Tibial nerve (tissue), 4 donors: ENCODE results near the gene SECISBP2.

ENCODE experiments used
- EP300 ChIP-seq, 2 donors: sonication (generic); formaldehyde crosslinking; IDR thresholded peaks; one replicate each; pipeline ENCODE4 v1.6.1; 2017; ENCODE audit warnings: antibody characterized with exemption in 2 of 2, mild to moderate bottlenecking in 1 of 2
- POLR2A ChIP-seq, 2 donors: fragments of 450-650 bp; IDR thresholded peaks; one replicate each; pipeline ENCODE4 v1.6.1; 2017; ENCODE audit warnings: antibody characterized with exemption in 2 of 2, mild to moderate bottlenecking in 2 of 2, moderate library complexity in 2 of 2
- TF ChIP-seq, protein P1 (sequence below), 5 experiments: fragments of 200-600 bp in 3 of 5; fragments of 450-650 bp in 2 of 5; sonication (generic) in 3 of 5; IDR thresholded peaks; one replicate each; pipeline ENCODE4 v1.5.1; 2016 to 2019; ENCODE audit warnings: antibody characterized with exemption in 5 of 5, mild to moderate bottlenecking in 3 of 5, moderate library complexity in 2 of 5

DNA sequence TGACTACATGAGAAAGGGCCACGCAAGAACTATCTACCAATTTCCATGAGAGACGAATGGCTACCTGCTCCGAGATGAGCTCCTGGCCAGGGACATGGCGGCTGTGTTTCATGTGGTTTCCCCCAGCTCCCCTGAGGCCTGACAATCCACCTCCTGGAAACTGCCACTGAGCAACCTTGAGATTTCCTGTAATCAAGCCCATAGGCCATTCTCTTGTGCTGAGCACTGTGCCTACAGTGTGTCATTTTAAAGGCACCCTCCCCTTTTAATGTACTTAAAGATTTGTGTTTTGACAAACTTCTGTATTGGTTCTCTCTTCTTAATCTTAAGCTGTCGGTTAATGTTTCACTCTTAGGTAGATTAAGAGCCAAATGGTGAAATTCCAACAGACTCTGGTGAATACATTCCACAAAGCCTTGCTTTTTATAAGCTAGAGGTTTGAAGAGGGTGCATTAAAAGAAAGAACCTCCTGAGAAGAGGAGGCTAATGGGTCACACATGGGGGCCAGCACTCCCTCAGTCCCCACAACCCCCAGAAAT, 72.3 kb downstream of the SECISBP2 start:
- TF ChIP-seq, protein P1, sequence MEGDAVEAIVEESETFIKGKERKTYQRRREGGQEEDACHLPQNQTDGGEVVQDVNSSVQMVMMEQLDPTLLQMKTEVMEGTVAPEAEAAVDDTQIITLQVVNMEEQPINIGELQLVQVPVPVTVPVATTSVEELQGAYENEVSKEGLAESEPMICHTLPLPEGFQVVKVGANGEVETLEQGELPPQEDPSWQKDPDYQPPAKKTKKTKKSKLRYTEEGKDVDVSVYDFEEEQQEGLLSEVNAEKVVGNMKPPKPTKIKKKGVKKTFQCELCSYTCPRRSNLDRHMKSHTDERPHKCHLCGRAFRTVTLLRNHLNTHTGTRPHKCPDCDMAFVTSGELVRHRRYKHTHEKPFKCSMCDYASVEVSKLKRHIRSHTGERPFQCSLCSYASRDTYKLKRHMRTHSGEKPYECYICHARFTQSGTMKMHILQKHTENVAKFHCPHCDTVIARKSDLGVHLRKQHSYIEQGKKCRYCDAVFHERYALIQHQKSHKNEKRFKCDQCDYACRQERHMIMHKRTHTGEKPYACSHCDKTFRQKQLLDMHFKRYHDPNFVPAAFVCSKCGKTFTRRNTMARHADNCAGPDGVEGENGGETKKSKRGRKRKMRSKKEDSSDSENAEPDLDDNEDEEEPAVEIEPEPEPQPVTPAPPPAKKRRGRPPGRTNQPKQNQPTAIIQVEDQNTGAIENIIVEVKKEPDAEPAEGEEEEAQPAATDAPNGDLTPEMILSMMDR (IDR thresholded peaks at IDR 0.05) = no peak
- TF ChIP-seq POLR2A (IDR thresholded peaks at IDR 0.05) (no peak), EP300 (IDR thresholded peaks at IDR 0.05) (no peak)
